ENCODE measurements around the gene TMCC1.

DNA sequence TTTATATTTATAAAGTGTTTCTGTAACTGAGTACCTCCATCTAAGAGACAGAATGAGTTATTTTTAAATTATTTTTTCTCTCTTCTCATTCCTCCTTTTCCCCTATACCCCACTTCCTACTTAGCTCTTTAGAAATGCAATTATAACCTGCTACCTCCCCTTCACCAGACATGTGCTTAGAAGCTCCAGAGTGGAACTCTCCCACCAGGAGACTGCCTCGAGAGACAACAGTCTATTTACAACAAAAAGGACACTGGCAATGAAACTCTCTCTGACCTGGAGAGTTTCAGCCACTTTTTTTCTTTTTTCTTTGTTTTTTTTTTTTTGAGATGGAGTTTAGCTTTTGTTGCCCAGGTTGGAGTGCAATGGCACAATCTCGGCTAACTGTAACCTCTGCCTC is 177.7 kb downstream of the TMCC1 start:
- TF ChIP-seq POLR2AphosphoS5 (IDR thresholded peaks at IDR 0.05; ENCODE audit: borderline replicate concordance, low read depth, low read length) (no peak), EZH2 (IDR thresholded peaks at IDR 0.05) (no peak), FOXP2 (optimal IDR thresholded peaks at IDR 0.05; ENCODE audit: control extremely low read depth, extremely low read length, insufficient read depth) (no peak)
